ENCODE measurements around the gene RFX8. TPM values are rescaled to one million over a fixed set of nuclear protein-coding genes. Genes with fewer than 3 reads are reported as not detected.

The RFX8 gene
- total RNA-seq, 2 donors from 2014 or later = not detected

GRCh38 chr2:101429453-101429852 is 45.5 kb downstream of the RFX8 start:
- no peaks in the 10 kb centered on the region for H3K27me3 ChIP-seq (ENCODE audit: control insufficient read depth, insufficient read depth, low read length, poor library complexity, severe bottlenecking)
- H3K4me3 ChIP-seq (ENCODE audit: low read length) = no peak overlapping the region
- no peak overlapping the region for H3K27ac Mint-ChIP-seq
- H3K9ac ChIP-seq (ENCODE audit: extremely low read depth, low read length, poor library complexity, severe bottlenecking) = no peak overlapping the region
- H3K9me3 ChIP-seq (ENCODE audit: control insufficient read depth, low read length) = no peaks in the 10 kb centered on the region
- 88 to 97% methylated on average over 4 to 6 of the region's 6 CpGs for WGBS, 2 experiments (ENCODE audit: insufficient coverage in 1 of 2, insufficient read length in 1 of 2)
- H3K27ac ChIP-seq (ENCODE audit: low read depth, low read length) = no peak overlapping the region
- H3K27me3 Mint-ChIP-seq (ENCODE audit: insufficient read depth) = peaks cover 43% of the 10 kb centered on the region
- no peak for DNase-seq
- H3K36me3 Mint-ChIP-seq (ENCODE audit: low read depth) = no peaks in the 10 kb centered on the region
- no peaks in the 10 kb centered on the region for H3K9me3 Mint-ChIP-seq
- H3K4me3 Mint-ChIP-seq = no peak overlapping the region
- H3K36me3 ChIP-seq (ENCODE audit: control insufficient read depth, insufficient read depth, low read length) = no peaks in the 10 kb centered on the region
- no peaks in the 10 kb centered on the region for H3K4me1 ChIP-seq (ENCODE audit: control insufficient read depth, insufficient read depth, low read length)
- TF ChIP-seq, protein P1, sequence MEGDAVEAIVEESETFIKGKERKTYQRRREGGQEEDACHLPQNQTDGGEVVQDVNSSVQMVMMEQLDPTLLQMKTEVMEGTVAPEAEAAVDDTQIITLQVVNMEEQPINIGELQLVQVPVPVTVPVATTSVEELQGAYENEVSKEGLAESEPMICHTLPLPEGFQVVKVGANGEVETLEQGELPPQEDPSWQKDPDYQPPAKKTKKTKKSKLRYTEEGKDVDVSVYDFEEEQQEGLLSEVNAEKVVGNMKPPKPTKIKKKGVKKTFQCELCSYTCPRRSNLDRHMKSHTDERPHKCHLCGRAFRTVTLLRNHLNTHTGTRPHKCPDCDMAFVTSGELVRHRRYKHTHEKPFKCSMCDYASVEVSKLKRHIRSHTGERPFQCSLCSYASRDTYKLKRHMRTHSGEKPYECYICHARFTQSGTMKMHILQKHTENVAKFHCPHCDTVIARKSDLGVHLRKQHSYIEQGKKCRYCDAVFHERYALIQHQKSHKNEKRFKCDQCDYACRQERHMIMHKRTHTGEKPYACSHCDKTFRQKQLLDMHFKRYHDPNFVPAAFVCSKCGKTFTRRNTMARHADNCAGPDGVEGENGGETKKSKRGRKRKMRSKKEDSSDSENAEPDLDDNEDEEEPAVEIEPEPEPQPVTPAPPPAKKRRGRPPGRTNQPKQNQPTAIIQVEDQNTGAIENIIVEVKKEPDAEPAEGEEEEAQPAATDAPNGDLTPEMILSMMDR (conservative IDR thresholded peaks at IDR 0.05) = no peak
- H3K4me1 Mint-ChIP-seq = no peaks in the 10 kb centered on the region

DNA sequence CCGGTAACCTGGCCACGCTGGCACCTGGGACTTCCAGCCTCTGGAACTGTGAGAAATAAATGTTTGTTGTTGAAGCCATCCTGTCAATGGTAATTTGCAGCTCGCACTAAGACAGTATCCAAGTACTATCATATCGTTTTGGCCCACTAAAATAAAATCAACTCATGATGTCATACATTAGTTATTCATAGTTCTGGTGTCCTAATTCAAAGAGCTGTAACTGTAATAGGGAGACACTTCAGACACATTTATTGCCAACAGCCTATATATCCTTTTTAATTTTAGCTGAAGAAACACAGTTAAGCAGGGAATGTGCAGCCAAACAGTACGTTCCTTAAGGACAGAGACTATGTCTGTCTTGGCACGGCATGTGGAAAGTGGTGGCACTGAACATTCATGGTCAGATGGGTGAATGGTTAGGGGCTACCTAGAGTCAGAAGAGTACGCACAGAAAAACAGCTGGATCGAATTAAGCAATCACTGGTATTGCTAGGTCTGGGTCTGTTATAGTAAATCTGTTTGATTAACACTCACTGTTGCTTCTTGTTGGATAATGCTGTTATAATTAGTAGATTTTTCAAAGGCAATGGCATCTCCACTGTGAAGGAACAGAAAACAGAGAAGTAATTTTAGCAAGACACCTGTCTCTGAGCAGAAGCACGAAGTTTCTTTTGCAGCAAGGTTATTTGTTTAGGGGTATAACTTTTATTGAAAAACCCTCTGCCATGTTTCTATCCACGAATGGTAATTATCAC is 46.3 kb downstream of the RFX8 start:
- peaks cover 46% of the 10 kb centered on the region for H3K27me3 Mint-ChIP-seq (ENCODE audit: insufficient read depth)
- H3K9me3 Mint-ChIP-seq = no peaks in the 10 kb centered on the region
- no peak overlapping the region for H3K9ac ChIP-seq (ENCODE audit: extremely low read depth, low read length, poor library complexity, severe bottlenecking)
- no peaks in the 10 kb centered on the region for H3K9me3 ChIP-seq (ENCODE audit: control insufficient read depth, low read length)
- no peaks in the 10 kb centered on the region for H3K36me3 Mint-ChIP-seq (ENCODE audit: low read depth)
- H3K4me3 ChIP-seq (ENCODE audit: low read length) = no peak overlapping the region
- no peaks in the 10 kb centered on the region for H3K4me1 ChIP-seq (ENCODE audit: control insufficient read depth, insufficient read depth, low read length)
- WGBS, 2 experiments (ENCODE audit: insufficient coverage in 1 of 2, insufficient read length in 1 of 2) = 88 to 92% methylated on average over 6 to 10 of the region's 10 CpGs
- H3K4me1 Mint-ChIP-seq = no peaks in the 10 kb centered on the region
- TF ChIP-seq, protein P1 (conservative IDR thresholded peaks at IDR 0.05) = no peak
- no peak overlapping the region for H3K27ac ChIP-seq (ENCODE audit: low read depth, low read length)
- no peak for DNase-seq
- no peak overlapping the region for H3K4me3 Mint-ChIP-seq
- H3K27ac Mint-ChIP-seq = no peak overlapping the region
- H3K27me3 ChIP-seq (ENCODE audit: control insufficient read depth, insufficient read depth, low read length, poor library complexity, severe bottlenecking) = no peaks in the 10 kb centered on the region
- H3K36me3 ChIP-seq (ENCODE audit: control insufficient read depth, insufficient read depth, low read length) = no peaks in the 10 kb centered on the region

DNA sequence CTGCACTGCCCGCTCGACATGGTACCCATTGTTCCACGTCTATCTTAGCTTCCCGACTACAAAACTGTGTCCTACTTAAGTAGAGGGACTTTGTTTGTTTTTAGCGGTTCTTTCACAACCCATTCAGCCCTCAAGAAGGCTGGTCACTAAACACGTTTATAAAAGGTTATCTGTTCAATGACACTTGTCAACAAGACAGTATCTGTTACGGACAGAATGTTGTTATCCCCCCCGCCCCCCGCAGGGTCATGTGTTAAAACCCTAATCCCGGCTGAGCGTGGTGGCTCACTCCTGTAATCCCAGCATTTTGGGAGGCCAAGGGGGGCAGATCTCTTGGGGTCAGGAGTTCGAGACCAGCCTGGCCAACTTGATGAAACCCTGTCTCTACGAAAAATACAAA is 47.2 kb downstream of the RFX8 start:
- H3K36me3 ChIP-seq (ENCODE audit: control insufficient read depth, insufficient read depth, low read length) = no peaks in the 10 kb centered on the region
- H3K27ac Mint-ChIP-seq = no peak overlapping the region
- H3K27me3 ChIP-seq (ENCODE audit: control insufficient read depth, insufficient read depth, low read length, poor library complexity, severe bottlenecking) = no peaks in the 10 kb centered on the region
- H3K27me3 Mint-ChIP-seq (ENCODE audit: insufficient read depth) = peaks cover 48% of the 10 kb centered on the region
- H3K9ac ChIP-seq (ENCODE audit: extremely low read depth, low read length, poor library complexity, severe bottlenecking) = no peak overlapping the region
- H3K27ac ChIP-seq (ENCODE audit: low read depth, low read length) = no peak overlapping the region
- no peak for DNase-seq
- no peaks in the 10 kb centered on the region for H3K36me3 Mint-ChIP-seq (ENCODE audit: low read depth)
- H3K4me1 Mint-ChIP-seq = no peaks in the 10 kb centered on the region
- 90 to 93% methylated on average over 10 to 13 of the region's 13 CpGs for WGBS, 2 experiments (ENCODE audit: insufficient coverage in 1 of 2, insufficient read length in 1 of 2)
- no peaks in the 10 kb centered on the region for H3K9me3 Mint-ChIP-seq
- TF ChIP-seq, protein P1 (conservative IDR thresholded peaks at IDR 0.05) = no peak
- no peak overlapping the region for H3K4me3 Mint-ChIP-seq
- no peaks in the 10 kb centered on the region for H3K4me1 ChIP-seq (ENCODE audit: control insufficient read depth, insufficient read depth, low read length)
- H3K9me3 ChIP-seq (ENCODE audit: control insufficient read depth, low read length) = no peaks in the 10 kb centered on the region
- no peak overlapping the region for H3K4me3 ChIP-seq (ENCODE audit: low read length)

Measured in endodermal cell (in vitro differentiated cells).